Thymus (tissue), 14 donors: Measurements from ENCODE around the gene FAM90A1. TPM values are rescaled to one million over a fixed set of nuclear protein-coding genes. Genes with fewer than 3 reads are reported as not detected.
"Not testable (repeated sequence)": the region's sequence is repeated elsewhere in the genome, so short reads cannot be mapped to it uniquely, and the experiment has no call there.

Experiments used
- DNase-seq, 9 donors: peaks; one replicate each; pipeline ENCODE4 v3.0.0-alpha.2; 2013; ENCODE audit warnings: low spot score in 9 of 9, low read depth in 6 of 9, missing footprints in 1 of 9
- H3K27ac ChIP-seq, 2 donors: one replicate each; pipeline ENCODE4 v1.5.1; 2013; ENCODE audit warnings: control low read depth in 1 of 2, low read depth in 1 of 2, low read length in 1 of 2, mild to moderate bottlenecking in 1 of 2, moderate library complexity in 1 of 2
- H3K27me3 ChIP-seq, 2 donors: one replicate each; pipeline ENCODE4 v1.5.1; 2013; ENCODE audit warnings: low read length in 1 of 2; ENCODE audit not compliant: control insufficient read depth in 2 of 2, insufficient read depth in 1 of 2
- H3K36me3 ChIP-seq, 2 donors: one replicate each; pipeline ENCODE4 v1.5.1; 2013; ENCODE audit warnings: low read length in 1 of 2, mild to moderate bottlenecking in 1 of 2, moderate library complexity in 1 of 2; ENCODE audit not compliant: control insufficient read depth in 2 of 2, insufficient read depth in 2 of 2
- H3K4me1 ChIP-seq, 2 donors: one replicate each; pipeline ENCODE4 v1.5.1; 2013; ENCODE audit warnings: low read length in 2 of 2; ENCODE audit not compliant: control insufficient read depth in 2 of 2, insufficient read depth in 2 of 2
- H3K4me3 ChIP-seq, 2 donors: one replicate each; pipeline ENCODE4 v1.5.1; 2013; ENCODE audit warnings: low read length in 2 of 2, control low read depth in 1 of 2, mild to moderate bottlenecking in 1 of 2
- H3K9me3 ChIP-seq, 2 donors: one replicate each; pipeline ENCODE4 v1.5.1; 2013; ENCODE audit warnings: low read length in 1 of 2, mild to moderate bottlenecking in 1 of 2; ENCODE audit not compliant: control insufficient read depth in 2 of 2, insufficient read depth in 1 of 2
- WGBS: extraction: QIAGEN DNeasy Blood & Tissue Kit; methylation state at CpG from one replicate; pipeline ENCODE4 v1.1.7; 2013; 5-methylcytosine and 5-hydroxymethylcytosine counted together
- long read RNA-seq, 10 donors: transcript quantifications; one replicate each; lab custom pipeline, GENCODE V29; 2026
- polyA plus RNA-seq: library from polyadenylated mRNA; stranded (reverse); fragments of 200-250 nt; gene quantifications from one replicate; pipeline ENCODE4 v1.2.3, GENCODE V29; 2013
- total RNA-seq: library from RNA; stranded (reverse); fragments of 120-200 nt; gene quantifications from one replicate; pipeline ENCODE4 v1.2.4, GENCODE V29; 2013
- donor health status: healthy.

Gene FAM90A1
- total RNA-seq (0.24 TPM), polyA plus RNA-seq (0.37 TPM)
- long read RNA-seq, donor 1, result 0 reads
- long read RNA-seq, donor 2, result 0 reads
- long read RNA-seq, donor 3, result 0 reads
- long read RNA-seq, donor 4, result 0 reads
- long read RNA-seq, donor 5, result 0 reads
- long read RNA-seq, donor 6, result 0 reads
- long read RNA-seq, donor 7, result 0 reads
- long read RNA-seq, donor 8, result 0 reads
- long read RNA-seq, donor 9, result 0 reads
- long read RNA-seq, donor 10, result 0 reads

GRCh38 chr12:8226992-8227731, at the start of gene FAM90A1:
Gene FAM90A1 (minus strand): TSS chr12:8227618. CDS start chr12:8224832, 2,786 bp downstream.
- not testable (repeated sequence) for H3K4me3 ChIP-seq, H3K27me3 ChIP-seq, H3K36me3 ChIP-seq, H3K4me1 ChIP-seq, H3K9me3 ChIP-seq, H3K27ac ChIP-seq
- peak in 1 of 9 donors; percentile 16 for DNase-seq
- 53% methylated on average over 22 of the region's 22 CpGs for WGBS

GRCh38 chr12:8276397-8276796, 49.0 kb upstream of the FAM90A1 start:
- H3K27me3 ChIP-seq, H3K9me3 ChIP-seq, H3K4me3 ChIP-seq, DNase-seq, H3K27ac ChIP-seq, H3K36me3 ChIP-seq, H3K4me1 ChIP-seq: not testable (repeated sequence)
- WGBS, result 100% methylated on average over 1 of the region's 2 CpGs

DNA sequence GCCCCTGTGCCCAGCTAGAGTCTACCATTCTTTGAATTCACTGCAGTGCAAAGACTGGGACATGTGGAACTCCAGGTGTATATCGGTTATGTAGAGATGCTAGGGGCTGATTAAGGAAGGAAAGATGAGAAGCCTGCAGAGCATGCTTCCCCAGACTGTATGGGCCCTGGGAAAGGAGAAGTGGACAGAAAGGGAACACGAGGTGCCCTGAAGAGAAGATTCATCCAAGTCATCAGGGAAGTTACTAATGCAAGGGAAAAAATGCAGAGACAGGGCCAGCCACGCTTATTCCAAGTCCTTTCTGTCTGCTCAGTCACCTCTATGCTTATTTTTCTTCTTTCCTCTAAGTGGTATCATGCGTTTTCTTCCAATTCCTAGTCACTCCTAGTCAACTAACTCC, 39.3 kb upstream of the FAM90A1 start:
- H3K4me3 ChIP-seq, H3K9me3 ChIP-seq, DNase-seq, H3K27me3 ChIP-seq, H3K4me1 ChIP-seq, H3K27ac ChIP-seq, H3K36me3 ChIP-seq: not testable (repeated sequence)
- WGBS, result 77% methylated on average over 4 of the region's 4 CpGs

- H3K4me1 ChIP-seq, H3K27me3 ChIP-seq, H3K9me3 ChIP-seq, DNase-seq, H3K4me3 ChIP-seq, H3K36me3 ChIP-seq, H3K27ac ChIP-seq: not testable (repeated sequence)
- WGBS, result 94% methylated on average over 7 of the region's 7 CpGs
These were observed 36.8 kb upstream of the FAM90A1 start for GRCh38 chr12:8264236-8264635.

DNA sequence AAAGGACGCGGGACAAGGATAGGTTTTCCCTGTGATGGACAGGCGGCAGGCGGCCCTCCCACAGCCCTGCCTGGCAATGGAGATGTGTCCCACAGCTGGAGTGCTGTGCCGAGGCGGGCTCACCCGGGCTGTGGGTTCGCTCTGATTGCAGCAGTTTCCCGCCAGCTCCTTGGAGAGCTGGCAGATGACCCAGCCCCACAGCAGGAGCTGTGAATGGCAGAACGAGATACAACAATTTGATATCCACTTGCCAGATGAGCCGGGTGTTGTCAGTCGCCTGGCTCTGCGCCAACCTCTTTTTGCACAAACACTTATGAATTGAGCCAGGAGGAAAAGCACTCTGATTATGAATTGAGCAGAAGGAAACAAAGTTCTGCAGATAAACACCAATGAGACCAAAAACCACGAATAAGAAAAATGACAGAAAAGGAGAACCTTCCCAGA, 33.7 kb upstream of the FAM90A1 start:
- H3K27me3 ChIP-seq, H3K9me3 ChIP-seq, DNase-seq, H3K4me1 ChIP-seq, H3K36me3 ChIP-seq, H3K4me3 ChIP-seq, H3K27ac ChIP-seq: not testable (repeated sequence)
- WGBS, result 71% methylated on average over 14 of the region's 14 CpGs

DNA sequence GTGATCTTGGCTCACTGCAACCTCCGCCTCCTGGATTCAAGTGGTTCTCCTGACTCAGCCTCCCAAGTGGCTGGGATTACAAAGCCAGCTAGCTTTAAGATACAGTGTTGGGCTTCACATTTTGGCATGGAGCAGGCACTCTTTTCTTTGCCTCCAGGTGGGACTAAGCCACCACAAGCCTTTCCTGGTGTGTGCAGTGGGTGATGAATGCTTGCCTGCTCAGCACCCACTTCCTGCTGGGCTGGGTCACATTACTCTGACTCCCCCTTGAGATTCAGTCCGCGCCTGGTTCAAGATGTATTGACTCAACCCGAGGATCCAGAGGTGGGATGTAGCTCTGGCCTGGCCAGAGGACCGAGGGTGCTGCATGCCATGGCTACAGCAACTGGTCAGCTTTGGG, 28.9 kb upstream of the FAM90A1 start:
- not testable (repeated sequence) for H3K4me1 ChIP-seq, H3K4me3 ChIP-seq, H3K27ac ChIP-seq, H3K27me3 ChIP-seq, H3K9me3 ChIP-seq, H3K36me3 ChIP-seq
- peak in 1 of 9 donors; percentile 21 for DNase-seq
- 55% methylated on average over 5 of the region's 5 CpGs for WGBS

GRCh38 chr12:8254705-8255104, 27.3 kb upstream of the FAM90A1 start:
- 96% methylated on average over 9 of the region's 9 CpGs for WGBS
- H3K9me3 ChIP-seq, H3K27ac ChIP-seq, H3K27me3 ChIP-seq, DNase-seq, H3K4me1 ChIP-seq, H3K4me3 ChIP-seq, H3K36me3 ChIP-seq: not testable (repeated sequence)

DNA sequence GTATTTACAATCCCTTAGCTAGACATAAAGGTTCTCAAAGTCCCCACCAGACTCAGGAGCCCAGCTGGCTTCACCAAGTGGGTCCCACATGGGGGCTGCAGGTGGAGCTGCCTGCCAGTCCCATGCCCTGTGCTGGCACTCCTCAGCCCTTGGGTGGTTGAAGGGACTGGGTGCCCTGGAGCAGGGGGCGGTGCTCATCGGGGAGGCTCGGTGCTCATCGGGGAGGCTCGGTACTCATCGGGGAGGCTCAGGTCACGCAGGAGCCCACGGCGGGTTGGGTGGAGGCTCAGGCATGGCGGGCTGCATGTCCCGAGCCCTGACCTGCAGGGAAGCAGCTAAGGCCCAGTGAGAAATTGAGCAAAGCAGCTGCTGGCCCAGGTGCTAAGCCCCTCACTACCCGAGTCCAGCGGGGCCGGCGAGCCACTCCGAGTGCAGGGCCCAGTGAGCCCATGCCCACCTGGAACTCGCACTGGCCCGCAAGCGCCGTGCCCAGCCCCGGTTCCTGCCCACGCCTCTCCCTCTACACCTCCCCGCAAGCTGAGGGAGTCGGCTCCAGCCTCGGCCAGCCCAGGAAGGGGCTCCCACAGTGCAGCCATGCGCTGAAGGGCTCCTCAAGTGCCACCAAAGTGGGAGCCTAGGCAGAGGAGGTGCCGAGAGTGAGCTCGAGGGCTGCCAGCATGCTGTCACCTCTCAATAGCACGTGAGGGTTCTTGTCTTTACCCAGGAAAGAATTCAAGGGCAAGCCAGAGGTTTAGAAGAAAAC, 24.8 kb upstream of the FAM90A1 start:
- DNase-seq, result not testable (repeated sequence)

DNA sequence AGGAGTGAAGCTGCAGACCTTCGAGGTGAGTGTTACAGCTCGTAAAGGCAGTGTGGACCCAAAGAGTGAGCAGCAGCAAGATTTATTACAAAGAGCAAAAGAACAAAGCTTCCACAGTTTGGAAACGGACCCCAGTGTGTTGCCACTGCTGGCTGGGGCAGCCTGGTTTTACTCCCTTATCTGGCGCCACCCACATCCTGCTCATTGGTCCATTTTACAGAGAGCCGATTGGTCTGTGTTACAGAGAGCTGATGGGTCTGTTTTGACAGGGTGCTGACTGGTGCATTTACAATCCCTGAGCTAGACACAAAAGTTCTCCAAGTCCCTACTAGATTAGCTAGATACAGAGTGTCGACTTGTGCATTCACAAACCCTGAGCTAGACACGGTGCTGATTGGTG, 24.2 kb upstream of the FAM90A1 start:
- not testable (repeated sequence) for H3K27ac ChIP-seq, H3K4me1 ChIP-seq, H3K27me3 ChIP-seq, H3K9me3 ChIP-seq, DNase-seq, H3K36me3 ChIP-seq, H3K4me3 ChIP-seq
- WGBS, result 77% methylated on average over 7 of the region's 7 CpGs

More for the DNA sequence above, 24.8 kb upstream of the FAM90A1 start:
- H3K27ac ChIP-seq, H3K27me3 ChIP-seq, H3K9me3 ChIP-seq, H3K36me3 ChIP-seq, H3K4me1 ChIP-seq, H3K4me3 ChIP-seq: not testable (repeated sequence)
- WGBS, result 96% methylated on average over 27 of the region's 29 CpGs
